NCI-H1930 (cell line): ENCODE measurements around the gene SPATA19.

Source experiments
- DNase-seq, 2 experiments: peaks; one replicate each; lab custom pipeline; 2025; lab: John Stamatoyannopoulos, UW

Gene SPATA19

DNA sequence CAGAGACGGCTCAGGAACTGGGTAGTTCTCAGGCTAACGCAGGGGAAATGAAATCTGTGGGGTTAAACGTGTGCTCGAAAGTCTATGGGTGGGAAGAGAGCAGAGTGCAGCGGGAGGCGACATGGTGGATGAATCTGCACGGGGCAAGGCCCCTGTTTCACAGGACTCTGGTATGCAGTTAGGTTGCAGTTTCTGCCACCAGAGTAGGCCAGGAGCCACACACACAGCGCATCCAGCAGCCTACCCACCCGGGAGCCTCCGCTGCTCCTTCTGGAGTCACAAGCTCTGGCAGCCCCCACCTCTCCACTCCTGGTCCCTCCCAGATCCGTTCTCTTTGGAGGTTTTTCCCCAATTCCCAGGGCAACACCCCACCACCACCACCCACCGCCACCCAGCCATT lies 27.0 kb downstream of the SPATA19 start:
- DNase-seq: no peak

DNA sequence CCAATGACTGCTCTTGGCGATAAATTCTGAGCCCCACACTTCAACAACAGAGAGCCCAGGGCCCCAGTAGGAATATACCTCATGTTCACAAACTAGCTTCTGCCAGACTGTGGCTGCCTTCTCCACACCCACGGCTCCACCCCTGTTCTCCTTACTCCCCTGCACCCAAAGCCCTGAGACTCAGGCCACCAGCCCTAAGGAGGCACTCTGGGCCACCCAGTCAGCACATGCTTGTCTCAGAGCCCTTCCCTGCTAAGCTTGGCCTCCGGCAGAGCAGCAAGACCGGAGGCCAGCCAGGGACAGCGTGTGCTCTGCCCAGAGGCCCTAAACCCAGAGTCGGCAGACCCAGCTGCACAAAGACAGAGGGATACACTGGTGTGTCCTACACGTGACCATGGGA lies 27.9 kb downstream of the SPATA19 start:
- DNase-seq: no peak

DNA sequence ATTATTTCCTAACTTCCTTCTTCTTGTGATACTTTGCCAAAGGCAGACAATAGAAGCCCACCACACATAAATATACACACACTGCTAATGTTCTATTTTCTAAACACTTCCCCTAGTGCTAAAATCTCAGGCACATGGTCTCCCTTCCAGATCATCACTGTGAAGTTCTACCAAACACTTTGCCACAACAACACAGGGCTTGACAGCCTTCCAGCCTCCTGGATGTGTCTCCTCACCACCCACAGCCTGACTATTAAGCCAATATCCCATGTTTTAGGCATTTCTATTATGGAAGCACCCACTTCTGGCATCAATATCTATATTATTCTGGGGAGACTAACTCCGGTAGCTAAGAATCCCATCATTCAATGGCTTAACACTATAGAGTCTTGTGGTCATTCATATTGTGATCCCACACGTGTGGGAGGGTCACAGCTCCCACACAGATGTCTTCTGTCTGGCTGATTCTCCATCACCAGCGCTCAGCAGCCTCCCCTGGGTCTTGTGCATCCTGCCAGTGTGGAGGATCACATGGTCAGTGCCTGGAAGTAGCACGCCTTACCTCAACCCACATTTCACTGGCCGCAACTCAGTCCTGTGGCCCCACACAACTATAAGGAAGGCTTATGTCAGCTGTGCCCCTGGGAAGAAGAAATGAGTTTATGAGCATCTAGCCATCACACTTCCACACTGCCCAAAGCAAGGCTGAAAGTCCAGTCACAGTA lies 29.0 kb downstream of the SPATA19 start:
- DNase-seq: no peak

DNA sequence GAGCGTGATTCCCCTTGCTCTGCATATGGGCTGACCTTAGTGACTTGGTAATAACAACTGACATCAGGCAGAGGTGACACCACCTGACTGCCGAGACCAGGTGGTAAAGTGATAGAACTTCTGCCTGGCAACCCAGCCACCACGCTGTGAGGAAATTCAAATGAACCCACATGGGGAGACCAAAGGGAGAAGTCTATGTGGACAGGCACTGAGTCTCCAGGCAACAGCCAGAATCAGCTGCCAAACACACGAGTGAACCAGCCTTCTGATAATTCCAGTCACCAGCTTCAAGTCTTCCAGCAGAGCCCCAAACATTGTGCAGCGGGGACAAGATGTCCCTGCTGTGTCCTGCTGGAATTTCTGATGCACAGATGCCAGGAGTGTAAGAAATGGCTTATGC lies 29.7 kb downstream of the SPATA19 start:
- DNase-seq: no peak

DNA sequence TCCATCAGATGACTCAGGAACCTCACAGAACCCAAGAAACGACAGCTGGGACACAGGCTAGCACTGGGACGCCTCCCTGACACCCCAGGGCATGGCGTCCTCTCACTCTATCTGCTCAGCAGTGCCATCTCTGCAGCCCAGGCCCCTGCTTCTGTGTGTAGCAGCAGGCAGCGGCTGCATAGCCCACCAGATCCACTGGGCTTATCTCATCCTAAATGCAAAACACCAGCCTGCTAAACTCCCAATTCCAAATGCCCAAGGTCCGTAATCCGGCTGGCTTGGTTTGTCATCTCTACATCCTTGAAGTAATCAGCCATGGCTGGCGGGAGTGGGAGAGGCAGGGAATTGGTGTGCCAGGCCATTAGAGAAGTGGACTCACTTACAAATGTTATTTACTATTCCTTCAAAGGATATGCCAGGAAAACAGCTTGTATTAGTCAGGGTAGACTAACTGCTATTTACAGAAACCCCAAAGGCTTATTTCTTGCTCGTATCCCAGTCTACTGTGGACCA lies 30.7 kb downstream of the SPATA19 start:
- no peak for DNase-seq

DNA sequence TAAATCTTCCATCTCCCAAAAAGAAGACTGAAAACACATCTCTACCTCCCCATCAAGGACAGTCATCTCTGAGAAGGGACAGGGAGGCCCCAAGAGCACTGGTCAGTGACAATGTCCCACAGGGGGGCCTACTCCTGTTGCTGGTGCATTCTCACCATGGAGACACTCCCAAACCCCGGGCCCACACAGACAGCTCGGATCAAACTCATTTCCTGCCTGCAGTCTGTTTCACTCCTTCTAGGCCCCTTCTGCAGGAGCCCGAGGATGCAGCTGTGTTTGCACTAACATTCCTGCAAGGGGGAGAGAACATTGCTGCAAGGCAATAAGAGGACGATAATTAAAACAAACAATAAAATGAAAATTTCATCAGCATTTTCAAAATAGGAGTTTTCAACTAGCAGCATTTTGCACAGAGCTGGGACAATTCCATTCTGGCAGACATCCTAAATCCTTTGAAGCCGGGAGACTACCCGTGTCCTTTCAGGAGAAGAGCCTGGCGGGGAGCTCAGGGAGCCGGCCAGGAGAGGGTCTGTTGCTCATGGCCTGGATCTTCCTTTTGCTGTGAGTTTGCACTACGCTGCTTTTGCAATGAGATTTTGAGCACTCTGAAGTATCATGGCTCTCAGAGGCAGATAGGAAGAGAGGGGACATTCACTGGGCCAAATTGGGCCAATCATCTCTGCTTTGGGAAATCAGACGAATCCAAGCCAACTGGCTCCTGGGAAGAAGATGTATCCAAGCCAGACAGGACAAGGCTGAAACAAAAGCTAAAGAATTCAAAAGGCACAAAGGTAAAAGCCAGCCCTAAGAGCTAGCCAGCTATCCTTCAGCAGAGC lies 33.2 kb downstream of the SPATA19 start:
- DNase-seq: no peak

DNA sequence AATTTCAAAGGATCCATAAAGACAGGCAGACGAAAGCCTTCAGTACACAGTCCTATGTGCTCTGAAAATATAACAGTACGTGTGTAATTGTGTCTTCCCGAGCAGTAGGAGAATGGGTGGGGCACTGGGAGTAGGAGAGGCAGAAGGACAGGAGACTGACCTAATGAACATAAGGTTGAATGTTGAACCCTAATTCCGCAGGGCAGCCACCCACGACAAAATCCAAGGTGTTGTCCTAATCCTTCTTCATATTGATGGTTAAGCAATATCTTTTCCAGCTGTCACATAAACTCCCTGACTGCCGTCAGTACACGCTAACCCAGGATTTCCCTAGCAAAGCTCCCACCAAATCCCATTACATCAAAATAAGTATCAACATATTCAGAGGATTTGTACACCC lies 34.5 kb downstream of the SPATA19 start:
- DNase-seq: no peak

DNA sequence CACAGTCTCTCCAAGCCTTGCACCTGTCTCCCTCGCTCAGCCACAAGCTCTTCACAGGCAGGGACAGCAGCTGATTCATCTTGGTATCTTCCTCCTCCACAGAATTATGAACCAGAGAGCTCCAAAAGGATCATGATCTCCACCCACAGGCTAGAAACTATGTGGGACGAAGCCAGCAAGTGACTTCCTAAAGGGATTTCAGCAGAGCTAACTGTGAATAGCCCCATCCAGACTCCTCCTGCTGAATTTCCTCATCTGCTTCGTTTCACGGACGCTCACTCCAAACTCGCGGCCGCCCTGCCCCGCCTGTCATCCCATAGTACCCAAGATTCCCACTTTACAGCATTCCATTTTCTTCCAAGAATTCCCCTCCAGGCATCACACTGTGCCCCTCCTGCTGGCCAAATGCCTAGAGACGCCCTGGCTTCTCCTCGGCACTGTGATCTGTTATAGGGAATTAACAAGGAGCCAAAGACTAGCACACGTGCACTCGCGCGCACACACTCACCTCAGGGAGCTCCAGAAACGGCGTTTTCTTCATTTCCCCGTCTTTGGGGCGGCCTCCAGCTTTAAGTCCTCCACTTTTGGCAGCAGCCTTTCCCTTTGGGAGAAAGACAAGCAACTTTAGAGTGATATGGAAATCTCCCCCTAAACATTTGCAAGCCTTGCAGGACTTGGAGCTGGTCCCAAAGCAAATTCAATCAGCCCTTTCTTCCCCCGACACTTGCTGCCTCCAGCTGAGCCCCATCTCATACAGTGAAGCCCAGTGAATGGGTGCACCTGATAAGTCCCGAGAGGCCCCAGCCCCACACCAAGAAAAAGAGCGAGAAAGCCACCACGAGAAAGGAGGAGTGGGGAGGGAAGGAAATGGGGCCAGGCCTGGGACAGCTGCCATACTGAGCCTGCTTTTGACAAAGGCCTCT lies 35.5 kb downstream of the SPATA19 start:
- no peak for DNase-seq

DNA sequence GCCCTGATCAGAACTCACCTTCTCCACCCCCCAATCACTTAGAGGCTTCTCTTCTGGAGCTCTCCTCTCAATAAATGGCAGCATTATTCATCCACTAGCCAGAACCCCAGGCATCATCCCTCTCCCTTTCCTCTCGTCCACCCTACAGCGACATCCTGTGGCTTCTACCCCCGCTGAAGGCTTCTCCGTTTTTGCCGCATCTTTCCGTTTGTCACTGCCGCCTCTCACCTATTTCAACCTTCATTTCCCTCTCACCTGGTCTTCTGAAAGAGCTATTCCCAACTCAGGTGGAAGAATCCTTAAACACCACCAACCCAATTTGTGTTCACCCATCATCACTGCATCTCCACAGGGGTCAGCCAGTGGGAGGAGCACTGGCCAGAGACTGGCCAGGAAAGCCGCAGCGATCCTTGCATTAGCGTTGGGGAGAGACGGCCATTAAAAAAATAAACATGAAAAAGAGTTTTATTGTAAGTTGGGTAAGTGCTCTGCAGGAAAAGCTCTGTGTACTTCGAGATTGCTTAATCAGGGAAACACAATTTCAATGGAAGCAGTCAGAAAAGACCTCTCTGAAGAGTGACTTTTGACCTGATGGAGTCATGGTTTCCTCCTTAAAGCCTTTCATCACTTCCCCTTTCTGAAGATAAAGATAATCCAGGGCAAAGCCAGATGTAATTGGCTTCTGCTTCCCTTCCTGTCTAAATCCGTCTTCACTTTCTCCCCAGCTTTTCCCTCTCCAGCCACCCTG lies 36.7 kb downstream of the SPATA19 start:
- no peak for DNase-seq

DNA sequence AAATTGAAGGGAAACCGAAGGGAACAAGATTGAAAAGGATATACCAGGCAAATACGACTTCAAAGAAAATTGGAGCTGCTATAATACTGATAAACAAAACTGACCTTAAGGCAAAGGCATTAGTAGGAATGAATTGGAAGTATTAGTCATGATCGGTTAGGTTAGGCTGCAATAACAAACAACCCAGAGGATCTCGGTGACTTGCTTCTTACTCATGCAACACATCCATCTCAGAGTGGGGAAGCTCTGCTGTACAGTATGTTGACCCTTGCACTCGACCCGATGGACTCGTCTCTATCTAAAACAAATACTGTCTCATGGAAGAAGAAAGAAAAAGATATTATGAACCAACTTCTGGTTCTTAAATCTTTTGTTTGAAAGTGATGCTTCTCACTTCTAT lies 42.3 kb downstream of the SPATA19 start:
- DNase-seq: no peak

DNA sequence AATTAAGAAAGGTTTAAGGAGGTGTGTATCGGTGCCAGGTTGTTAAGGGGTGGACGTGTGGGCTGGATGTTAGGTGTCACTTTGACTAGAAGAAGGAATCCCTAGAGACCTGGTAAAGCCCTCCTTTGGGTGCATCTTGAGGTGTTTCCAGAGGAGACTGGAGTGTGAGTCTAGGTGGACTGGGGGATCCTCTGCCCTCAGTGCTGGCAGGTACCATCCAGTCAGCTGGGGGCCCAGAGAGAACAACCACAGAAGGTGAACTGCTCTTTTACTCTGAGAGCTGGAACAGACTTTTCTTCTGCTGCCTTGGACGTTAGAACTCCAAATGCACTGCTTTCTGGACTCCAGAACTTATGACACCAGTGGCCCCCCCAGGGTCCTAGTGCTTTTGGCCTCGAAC lies 44.0 kb downstream of the SPATA19 start:
- no peak for DNase-seq

DNA sequence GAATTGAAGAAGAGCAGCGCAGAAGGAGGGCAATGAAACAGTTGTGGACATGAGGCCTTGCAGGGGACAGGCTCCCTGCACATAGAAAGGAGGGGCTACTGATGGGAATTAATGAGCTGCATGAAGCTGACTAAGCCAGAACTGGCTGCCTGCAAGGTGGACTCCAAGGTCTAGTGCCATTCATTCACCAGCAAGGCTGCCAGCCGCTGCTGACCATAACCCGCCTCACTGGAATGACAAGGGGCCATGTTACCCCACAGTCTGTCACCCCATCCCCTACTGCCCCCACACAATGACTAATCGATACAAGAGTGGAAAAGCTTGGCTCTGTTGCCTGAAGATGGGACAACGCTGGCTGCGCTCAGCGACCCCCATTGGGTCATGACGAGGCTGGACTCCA lies 44.6 kb downstream of the SPATA19 start:
- no peak for DNase-seq

DNA sequence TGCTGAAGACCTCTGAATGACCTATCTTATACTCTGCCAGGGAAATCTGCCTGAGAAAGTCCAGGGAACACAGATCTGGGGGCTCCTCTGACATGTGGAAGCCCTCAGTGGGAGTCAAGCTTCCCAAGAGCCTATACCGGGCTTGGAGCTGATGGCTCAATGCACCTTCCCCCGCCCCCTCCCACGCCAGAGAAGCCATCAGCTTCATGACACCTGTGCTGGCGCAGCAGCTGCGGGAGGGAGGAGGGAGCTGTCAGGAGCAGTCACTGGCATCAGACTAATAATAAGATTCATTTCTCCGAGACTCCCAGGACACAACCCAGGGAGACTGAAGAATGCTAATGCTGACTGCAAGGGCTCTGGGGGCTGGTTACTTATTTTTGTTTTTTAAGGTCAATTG lies 47.8 kb downstream of the SPATA19 start:
- no peak for DNase-seq

DNA sequence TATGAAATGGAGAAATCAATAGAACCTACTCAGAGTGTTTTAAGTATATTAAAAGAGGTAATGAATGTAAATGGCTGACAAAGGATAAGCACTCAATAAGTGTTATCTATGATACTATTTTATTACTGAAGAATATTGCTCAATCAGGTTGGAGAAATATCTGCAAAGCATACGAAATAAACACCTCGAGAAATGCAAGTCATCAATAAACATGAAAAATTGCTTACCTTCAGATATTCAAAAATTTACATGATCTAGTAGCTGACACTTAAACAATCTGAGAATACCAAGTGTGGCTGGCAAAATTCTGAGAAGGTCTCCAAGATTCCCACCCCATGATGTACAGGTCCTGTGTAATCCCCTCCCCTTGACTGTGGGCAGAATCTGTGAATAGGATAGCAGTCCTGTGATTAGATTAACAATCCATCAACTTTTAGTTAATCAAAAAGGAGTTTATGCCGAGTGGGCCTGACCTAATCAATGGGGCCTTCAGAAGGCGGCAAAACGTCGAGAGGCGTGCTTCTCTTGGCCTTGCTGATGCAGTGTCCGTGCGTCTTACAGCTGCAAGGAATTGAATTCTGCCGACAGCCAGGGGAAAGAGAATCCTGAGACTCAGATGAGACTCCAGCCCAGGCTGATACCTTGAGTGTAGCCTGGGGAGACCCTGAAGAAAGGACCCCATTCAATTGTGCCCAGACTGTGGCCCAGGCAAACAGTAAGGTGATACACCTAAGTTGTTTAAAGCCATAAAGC lies 49.1 kb downstream of the SPATA19 start:
- DNase-seq: no peak

DNA sequence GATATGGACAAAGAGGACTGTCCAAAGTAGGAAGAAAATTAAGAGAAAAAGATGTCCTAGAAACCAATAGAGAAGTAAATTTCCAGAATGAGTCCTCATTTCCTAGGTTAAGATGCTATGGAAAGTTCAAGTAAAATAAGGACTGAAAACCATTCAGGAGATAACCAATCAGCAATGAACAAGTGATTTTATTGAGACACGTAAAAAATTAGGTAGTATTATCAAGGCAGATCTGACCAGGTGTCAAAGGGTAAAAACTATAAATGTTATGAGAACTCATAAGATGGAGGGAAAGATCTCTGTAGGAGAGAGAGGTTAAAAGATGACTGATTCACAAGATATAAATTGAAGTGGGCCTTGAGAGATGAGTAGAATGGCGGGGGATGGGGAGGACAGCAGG lies 50.2 kb downstream of the SPATA19 start:
- DNase-seq: no peak

DNA sequence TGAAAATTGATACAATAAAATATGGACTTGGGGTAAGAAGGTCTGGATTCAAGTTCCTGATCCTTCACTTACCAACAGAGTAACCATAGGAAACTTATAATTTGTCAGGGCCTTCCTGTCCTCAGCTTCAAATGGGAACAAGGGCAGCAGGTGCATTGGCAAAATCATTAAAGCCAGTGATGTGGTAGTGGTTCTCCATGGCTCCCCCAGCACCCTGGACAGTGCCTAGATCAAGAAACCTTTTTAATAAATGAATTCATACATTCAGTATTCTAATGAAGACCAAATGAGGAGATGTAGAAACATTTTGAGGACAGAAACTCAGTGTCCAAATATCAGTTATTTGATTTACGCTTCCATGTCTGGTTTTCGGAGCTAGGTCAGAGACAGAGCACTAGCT lies 51.1 kb downstream of the SPATA19 start:
- no peak for DNase-seq

DNA sequence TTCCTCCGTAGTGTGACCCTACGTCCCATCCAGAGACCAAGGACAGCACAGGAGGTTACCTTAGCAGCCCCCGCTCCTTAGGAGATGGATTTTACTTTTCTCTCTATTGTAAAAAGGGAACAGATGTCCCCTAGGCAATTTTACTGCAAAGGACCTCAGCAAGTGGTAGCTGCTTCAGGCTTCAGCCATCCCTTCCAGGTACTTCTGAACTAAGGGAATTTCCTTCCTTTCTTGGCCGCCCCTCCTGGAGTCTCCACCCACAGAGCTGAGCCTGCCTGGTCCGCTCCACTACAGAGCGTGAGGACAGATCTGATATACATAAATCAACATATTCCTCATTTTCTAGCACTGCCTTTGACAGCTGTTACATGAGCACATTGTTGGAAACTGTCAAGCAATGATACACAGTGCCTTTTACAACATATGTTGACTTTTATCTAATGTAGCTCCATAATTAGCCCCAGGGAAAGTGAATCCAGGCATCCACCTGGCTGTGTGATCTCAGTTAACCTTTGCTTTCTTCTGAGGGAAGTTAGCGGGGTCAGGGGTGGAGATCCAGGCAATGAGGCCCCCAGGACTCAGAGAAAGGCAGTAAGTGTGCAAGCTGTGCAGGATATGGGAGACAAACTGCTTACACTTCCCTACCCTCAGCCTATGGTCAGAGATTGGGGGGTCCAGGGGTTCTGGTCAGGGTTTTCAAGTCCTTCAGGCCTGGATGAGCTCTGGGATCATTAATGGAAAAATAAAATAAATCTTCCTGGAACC lies 51.9 kb downstream of the SPATA19 start:
- no peak for DNase-seq

DNA sequence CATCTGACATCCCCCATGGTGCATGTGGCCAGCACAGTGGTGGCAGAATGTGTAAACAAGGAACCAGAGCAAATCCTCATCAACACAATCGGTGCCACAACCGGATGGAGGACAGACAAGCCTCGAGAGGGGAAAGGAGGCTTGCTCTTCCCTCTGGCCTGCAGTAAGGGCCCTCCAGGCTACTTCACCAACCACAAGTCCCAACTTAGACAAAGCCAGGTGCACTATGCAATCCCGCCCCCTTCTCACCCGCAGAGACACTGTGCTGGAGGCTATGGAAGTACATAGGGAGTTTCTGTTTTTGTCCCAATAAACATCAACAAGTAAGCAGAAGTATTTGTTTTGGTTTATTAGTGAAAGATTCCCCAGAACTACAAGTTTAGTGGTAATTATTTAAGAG lies 54.3 kb downstream of the SPATA19 start:
- no peak for DNase-seq
